GM12878 (cell line): ENCODE measurements around the gene PCED1B. TPM values are rescaled to one million over a fixed set of nuclear protein-coding genes. Genes with fewer than 3 reads are reported as not detected.

ENCODE experiments used
- ATAC-seq: fragments of 200-7000 bp; cut with Tn5 transposase; 3 replicates; pipeline ENCODE4 v1.9.1; 2020; ENCODE audit warnings: mild to moderate bottlenecking, moderate library complexity
- BruUV-seq: library from RNA; stranded (reverse); fragments of 400-500 nt; replicated peaks from 2 replicates; lab custom pipeline; 2021; lab: Mats Ljungman, UMichigan
- CTCF ChIA-PET: fragments of 300-600 bp; sonication (Branson Sonifier 250); formaldehyde crosslinking; extraction: SDS; loops from one replicate; lab custom pipeline; 2021; ENCODE audit warnings: inconsistent platforms; lab: Yijun Ruan, JAX
- POLR2A ChIA-PET: fragments of 350-600 bp; formaldehyde crosslinking; extraction: SDS; loops from one replicate; lab custom pipeline; 2021; ENCODE audit warnings: inconsistent platforms; lab: Charles Lee
- RAD21 ChIA-PET: fragments of 300-600 bp; sonication (Branson Sonifier 250); formaldehyde crosslinking; loops from one replicate; lab custom pipeline; 2023; ENCODE audit warnings: antibody characterized with exemption; ENCODE audit not compliant: unreplicated experiment; lab: Charles Lee
- SMC1A ChIA-PET: fragments of 300-600 bp; sonication (Branson Sonifier 250); formaldehyde crosslinking; loops from one replicate; lab custom pipeline; 2023; ENCODE audit not compliant: unreplicated experiment, uncharacterized antibody; lab: Charles Lee
- DNase-seq: peaks from one replicate; pipeline ENCODE4 v3.0.0-alpha.2; 2011; ENCODE audit warnings: low read depth, low spot score
- FAIRE-seq: peaks from 3 replicates; lab custom pipeline; 2011; peaks lifted over from hg19 to GRCh38; lab: Jason Lieb, UNC
- H2AFZ ChIP-seq: 2 replicates; pipeline ENCODE4 v1.6.0; 2011; ENCODE audit warnings: low read depth, low read length, control low read depth; ENCODE audit not compliant: control insufficient read depth
- H3K27ac ChIP-seq: 2 replicates; pipeline ENCODE4 v1.5.1; 2011; ENCODE audit warnings: control low read depth; ENCODE audit not compliant: control insufficient read depth, insufficient read depth
- H3K27me3 ChIP-seq, 2 experiments: replicated peaks in 1 of 2; 2 replicates each; pipeline versions ENCODE4 v1.6.0 to v1.6.1; 2011; ENCODE audit warnings: low read length in 1 of 2; ENCODE audit not compliant: control insufficient read depth in 2 of 2, insufficient read depth in 2 of 2
- H3K36me3 ChIP-seq, 2 experiments: 2 replicates each; pipeline ENCODE4 v1.5.1; 2011; ENCODE audit warnings: low read length in 1 of 2; ENCODE audit not compliant: control insufficient read depth in 2 of 2, insufficient read depth in 2 of 2
- H3K4me1 ChIP-seq: 2 replicates; pipeline ENCODE4 v1.6.1; 2011; ENCODE audit warnings: mild to moderate bottlenecking, low read length, moderate library complexity, mixed read lengths; ENCODE audit not compliant: control insufficient read depth, insufficient read depth
- H3K4me2 ChIP-seq: 2 replicates; pipeline ENCODE4 v1.6.0; 2011; ENCODE audit warnings: control low read depth; ENCODE audit not compliant: control insufficient read depth, insufficient read depth
- H3K4me3 ChIP-seq: fragments of 200-600 bp; sonication (generic); 2 replicates; pipeline ENCODE4 v1.5.1; 2016
- H3K79me2 ChIP-seq: 2 replicates; pipeline ENCODE4 v1.6.0; 2011; ENCODE audit warnings: low read length; ENCODE audit not compliant: control insufficient read depth, insufficient read depth
- H3K9ac ChIP-seq: 2 replicates; pipeline ENCODE4 v1.8.0; 2011; ENCODE audit warnings: low read length, control low read depth, mixed read lengths; ENCODE audit not compliant: control insufficient read depth, insufficient read depth
- H3K9me3 ChIP-seq: replicated peaks from 3 replicates; pipeline ENCODE4 v1.5.1; 2011; ENCODE audit warnings: mild to moderate bottlenecking, low read length; ENCODE audit not compliant: control insufficient read depth, insufficient read depth
- H4K20me1 ChIP-seq: 2 replicates; pipeline ENCODE4 v1.6.0; 2011; ENCODE audit not compliant: control insufficient read depth, insufficient read depth
- BCLAF1 ChIP-seq: fragments of 450-650 bp; IDR thresholded peaks from 2 replicates; pipeline ENCODE4 v1.6.1; 2017; ENCODE audit warnings: antibody characterized with exemption, mild to moderate bottlenecking, moderate library complexity
- E2F8 ChIP-seq: fragments of 450-650 bp; IDR thresholded peaks from 2 replicates; pipeline ENCODE4 v1.6.1; 2018; ENCODE audit warnings: mild to moderate bottlenecking, low read depth, moderate library complexity; ENCODE audit not compliant: partially characterized antibody
- GABPA ChIP-seq: IDR thresholded peaks from 2 replicates; pipeline ENCODE4 v1.6.1; 2014; ENCODE audit warnings: antibody characterized with exemption, low read depth, mild to moderate bottlenecking, inconsistent platforms
- HDAC2 ChIP-seq: fragments of 200-600 bp; sonication (generic); IDR thresholded peaks from 2 replicates; pipeline ENCODE4 v1.6.1; 2017
- NFYB ChIP-seq: IDR thresholded peaks from 2 replicates; pipeline ENCODE4 v1.6.1; 2011; ENCODE audit warnings: low read depth, mild to moderate bottlenecking, low read length, improper control_type of control experiment, moderate library complexity; ENCODE audit not compliant: insufficient read depth
- NR2F1 ChIP-seq: fragments of 450-650 bp; conservative IDR thresholded peaks from 2 replicates; pipeline ENCODE4 v1.6.1; 2017; ENCODE audit warnings: mild to moderate bottlenecking
- POLR2A ChIP-seq: IDR thresholded peaks from 2 replicates; pipeline ENCODE4 v1.6.1; 2011; ENCODE audit warnings: low read depth, mild to moderate bottlenecking, low read length
- SUPT20H ChIP-seq: IDR thresholded peaks from 2 replicates; pipeline ENCODE4 v1.6.1; 2011; ENCODE audit warnings: low read depth, mild to moderate bottlenecking, low read length, moderate library complexity, borderline replicate concordance; ENCODE audit not compliant: control insufficient read depth
- YBX1 ChIP-seq: fragments of 450-650 bp; IDR thresholded peaks from 2 replicates; pipeline ENCODE4 v1.6.1; 2016; ENCODE audit warnings: antibody characterized with exemption
- WGBS: methylation state at CpG from one replicate; pipeline ENCODE4 v1.1.6; 2016; ENCODE audit warnings: low lambda C conversion rate; ENCODE audit not compliant: insufficient replicate concordance, insufficient coverage; ENCODE audit errors: missing lambda C conversion rate; 5-methylcytosine and 5-hydroxymethylcytosine counted together
- in situ Hi-C: fragments of 300-500 bp; cut with MboI; formaldehyde crosslinking; loops from 9 replicates; pipeline ENCODE4 v1.14.3; 2018; ENCODE audit warnings: mixed read lengths
- intact Hi-C: fragments of 100-400 bp; cut with micrococcal nuclease; formaldehyde crosslinking; loops from one replicate; pipeline ENCODE4 v1.14.2; 2022; ENCODE audit not compliant: unreplicated experiment
- polyA plus RNA-seq, 11 experiments: library from polyadenylated mRNA; depleted of rRNA in 4 of 11; unstranded in 6 of 11; stranded (reverse) in 5 of 11; fragments of >200 nt; fragmentation: Nextera tagmentation in 4 of 11; fragmentation: Illumina TruSeq in 1 of 11; extraction: Ambion mirVana in 4 of 11; extraction: Trizol in 1 of 11; gene quantifications; 1 replicate in 1 of 11; 2 replicates in 10 of 11; pipeline versions ENCODE4 v1.2.1 to v1.2.3, GENCODE V29; 2011 to 2016; ENCODE audit warnings: inconsistent platforms in 2 of 11, missing spikeins in 2 of 11, low read depth in 1 of 11
- total RNA-seq, 4 experiments: library from RNA; depleted of rRNA in 3 of 4; stranded (reverse); fragments of >200 nt in 3 of 4; fragmentation: Illumina TruSeq in 1 of 4; extraction: Trizol in 1 of 4; gene quantifications; 2 replicates each; pipeline versions ENCODE4 v1.2.1 to v1.2.3, GENCODE V29; 2013 to 2021
- TF ChIP-seq, protein P1 (sequence below): fragments of 450-650 bp; IDR thresholded peaks from 2 replicates; pipeline ENCODE4 v1.6.1; 2016; ENCODE audit warnings: mild to moderate bottlenecking
- TF ChIP-seq, protein P2 (sequence below): fragments of 450-650 bp; IDR thresholded peaks from 2 replicates; pipeline ENCODE4 v1.6.1; 2017; ENCODE audit warnings: mild to moderate bottlenecking, low read depth, inconsistent platforms; ENCODE audit not compliant: poor library complexity, severe bottlenecking

Gene PCED1B
- total and polyA plus RNA-seq, 10 of the 15 experiments (the other 5 are each of a cell fraction or from before 2014, with no cell fraction given), result 0.80 to 8.8 (median 3.0) TPM

GRCh38 chr12:47265391-47265790, 186.0 kb downstream of the PCED1B start (continued):
- no peak for TF ChIP-seq E2F8
- TF ChIP-seq POLR2A, result no peak
- no peak for TF ChIP-seq HDAC2
- no peak for TF ChIP-seq YBX1
- TF ChIP-seq GABPA, result no peak
- TF ChIP-seq NFYB, result no peak
- no peak for TF ChIP-seq NR2F1

DNA sequence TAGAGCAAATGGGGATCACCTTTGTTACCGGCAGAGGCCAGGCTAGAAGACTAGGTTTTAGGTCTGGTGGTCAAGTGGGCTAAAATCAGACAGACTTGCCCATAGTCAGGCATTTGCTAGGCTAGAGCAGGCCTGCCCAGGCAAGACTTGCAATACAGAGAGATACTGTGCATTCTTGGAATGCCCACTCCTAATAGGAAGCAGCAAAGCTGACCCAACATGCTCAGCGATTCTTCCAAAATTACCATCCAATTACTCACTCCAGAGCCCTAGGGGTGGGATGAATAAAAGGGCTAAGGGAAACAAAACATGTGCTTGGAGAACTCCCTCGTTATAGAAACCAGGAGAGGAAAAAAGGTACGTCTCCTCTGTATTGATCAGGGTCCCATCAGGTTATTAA, 188.2 kb downstream of the PCED1B start:
- SMC1A ChIA-PET, result interaction anchor here (1.5 kb wide), 1 partner anchor 51 kb away, joined by 5 read pairs; no protein-coding TSS in a partner anchor
- BruUV-seq, result no TSS peak
- ATAC-seq, result no peak

More for the DNA sequence above, 188.2 kb downstream of the PCED1B start:
- Histone ChIP-seq H4K20me1 (no peaks in the 10 kb centered on the region), H3K27me3 (peaks cover 0 to 7% of the 10 kb centered on the region in 2 experiments; a peak in 2 of 4 replicates), H3K4me3 (no peak overlapping the region), H3K36me3 (no peaks in the 10 kb centered on the region), H3K4me2 (no peak overlapping the region), H3K27ac (no peak overlapping the region), H3K4me1 (peaks cover 21% of the 10 kb centered on the region), H3K9me3 (peaks cover 4% of the 10 kb centered on the region; the same call in 2 of the 3 replicates), H2AFZ (no peak overlapping the region), H3K9ac (no peak overlapping the region), H3K79me2 (no peaks in the 10 kb centered on the region)
- FAIRE-seq (no peak), DNase-seq (no peak)
- intact Hi-C loops (no loop called here), in situ Hi-C loops (no loop called here)
- CTCF ChIA-PET, result interaction anchor here (1.4 kb wide), 1 partner anchor 9 kb away, joined by 3 read pairs; no protein-coding TSS in a partner anchor
- WGBS, result 78% methylated on average over 4 of the region's 4 CpGs
- TF ChIP-seq BCLAF1 (no peak), SUPT20H (no peak)
- TF ChIP-seq, protein P1, sequence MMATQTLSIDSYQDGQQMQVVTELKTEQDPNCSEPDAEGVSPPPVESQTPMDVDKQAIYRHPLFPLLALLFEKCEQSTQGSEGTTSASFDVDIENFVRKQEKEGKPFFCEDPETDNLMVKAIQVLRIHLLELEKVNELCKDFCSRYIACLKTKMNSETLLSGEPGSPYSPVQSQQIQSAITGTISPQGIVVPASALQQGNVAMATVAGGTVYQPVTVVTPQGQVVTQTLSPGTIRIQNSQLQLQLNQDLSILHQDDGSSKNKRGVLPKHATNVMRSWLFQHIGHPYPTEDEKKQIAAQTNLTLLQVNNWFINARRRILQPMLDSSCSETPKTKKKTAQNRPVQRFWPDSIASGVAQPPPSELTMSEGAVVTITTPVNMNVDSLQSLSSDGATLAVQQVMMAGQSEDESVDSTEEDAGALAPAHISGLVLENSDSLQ, result no peak
- TF ChIP-seq, protein P2, sequence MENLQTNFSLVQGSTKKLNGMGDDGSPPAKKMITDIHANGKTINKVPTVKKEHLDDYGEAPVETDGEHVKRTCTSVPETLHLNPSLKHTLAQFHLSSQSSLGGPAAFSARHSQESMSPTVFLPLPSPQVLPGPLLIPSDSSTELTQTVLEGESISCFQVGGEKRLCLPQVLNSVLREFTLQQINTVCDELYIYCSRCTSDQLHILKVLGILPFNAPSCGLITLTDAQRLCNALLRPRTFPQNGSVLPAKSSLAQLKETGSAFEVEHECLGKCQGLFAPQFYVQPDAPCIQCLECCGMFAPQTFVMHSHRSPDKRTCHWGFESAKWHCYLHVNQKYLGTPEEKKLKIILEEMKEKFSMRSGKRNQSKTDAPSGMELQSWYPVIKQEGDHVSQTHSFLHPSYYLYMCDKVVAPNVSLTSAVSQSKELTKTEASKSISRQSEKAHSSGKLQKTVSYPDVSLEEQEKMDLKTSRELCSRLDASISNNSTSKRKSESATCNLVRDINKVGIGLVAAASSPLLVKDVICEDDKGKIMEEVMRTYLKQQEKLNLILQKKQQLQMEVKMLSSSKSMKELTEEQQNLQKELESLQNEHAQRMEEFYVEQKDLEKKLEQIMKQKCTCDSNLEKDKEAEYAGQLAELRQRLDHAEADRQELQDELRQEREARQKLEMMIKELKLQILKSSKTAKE, result no peak
- POLR2A ChIA-PET, result no interaction called here
- RAD21 ChIA-PET, result no interaction called here
